Kidney (tissue), 14 donors: ENCODE measurements around the gene TAX1BP1. TPM values are rescaled to one million over a fixed set of nuclear protein-coding genes. Genes with fewer than 3 reads are reported as not detected.
A peak's percentile ranks its signal among the peaks of the same experiment; 100 is the strongest.

Experiments used
- DNase-seq, 5 donors: peaks; one replicate each; pipeline ENCODE4 v3.0.0-alpha.2; 2013 to 2020
- FAIRE-seq: peaks from 2 replicates; lab custom pipeline; 2012; peaks lifted over from hg19 to GRCh38; lab: Jason Lieb, UNC
- H3K27ac ChIP-seq, 2 donors: one replicate each; pipeline ENCODE4 v1.7.0; 2013; ENCODE audit warnings: low read depth in 2 of 2, low read length in 2 of 2, inconsistent platforms in 1 of 2
- H3K27me3 ChIP-seq: one replicate; pipeline ENCODE4 v1.7.1; 2013; ENCODE audit warnings: low read length, inconsistent platforms; ENCODE audit not compliant: control insufficient read depth, insufficient read depth
- H3K36me3 ChIP-seq, 3 donors: one replicate each; pipeline versions ENCODE4 v1.7.0 to v1.7.1; 2013; ENCODE audit warnings: low read length in 3 of 3, control low read depth in 1 of 3, inconsistent platforms in 1 of 3; ENCODE audit not compliant: insufficient read depth in 3 of 3, control insufficient read depth in 2 of 3
- H3K4me1 ChIP-seq, 3 donors: one replicate each; pipeline versions ENCODE4 v1.7.0 to v1.7.1; 2013; ENCODE audit warnings: low read length in 3 of 3, inconsistent platforms in 1 of 3, low read depth in 1 of 3; ENCODE audit not compliant: control insufficient read depth in 2 of 3, insufficient read depth in 2 of 3
- H3K4me3 ChIP-seq, 3 donors: one replicate each; pipeline versions ENCODE4 v1.7.0 to v1.8.1; 2013; ENCODE audit warnings: low read length in 3 of 3, control low read depth in 1 of 3, inconsistent platforms in 1 of 3
- H3K9ac ChIP-seq, 3 donors: one replicate each; pipeline versions ENCODE4 v1.7.0 to v1.7.1; 2013; ENCODE audit warnings: low read length in 3 of 3, control low read depth in 1 of 3, inconsistent platforms in 1 of 3
- H3K9me3 ChIP-seq, 3 donors: one replicate each; pipeline versions ENCODE4 v1.7.0 to v1.7.1; 2013; ENCODE audit warnings: low read length in 3 of 3, control low read depth in 1 of 3, inconsistent platforms in 1 of 3; ENCODE audit not compliant: control insufficient read depth in 2 of 3, insufficient read depth in 1 of 3
- CTCF ChIP-seq: IDR thresholded peaks from 3 replicates; pipeline ENCODE4 v1.5.1; 2012; ENCODE audit warnings: mild to moderate bottlenecking, moderate library complexity, borderline replicate concordance; ENCODE audit not compliant: insufficient read depth; ENCODE audit errors: extremely low read depth
- intact Hi-C: fragments of 100-400 bp; cut with DNase I; formaldehyde crosslinking; loops from one replicate; pipeline ENCODE4 v1.11.1; 2022
- polyA plus RNA-seq: library from polyadenylated mRNA; stranded (reverse); fragments of 350-450 nt; fragmentation: Illumina TruSeq; extraction: RNeasy Lipid Tissue Mini Kit (QIAGEN cat#74804); gene quantifications from one replicate; pipeline ENCODE4 v1.2.3, GENCODE V29; 2014; ENCODE audit warnings: low read depth, low replicate concordance; ENCODE audit not compliant: insufficient read depth
- total RNA-seq: library from RNA; stranded (reverse); fragmentation: NEBNext Ultra II Directional; extraction: Animal tissue kit (Norgen Biotek cat#: 25700); gene quantifications from one replicate; pipeline ENCODE4 v1.2.1, GENCODE V29; 2021
- donor health status: control.
- donor health status: control.
- donor health status: control.
- donor health status: control.
- donor health status: control.
- donor health status: DM: yes; HTN: yes; CAD: no.
- donor health status: Normal renal cell carcinoma (clear cell type).

Gene TAX1BP1
- total and polyA plus RNA-seq, 2 donors from 2014 or later, result 88.4 to 113 TPM

- Histone ChIP-seq H3K36me3 (peaks cover 0 to 3% (median 2%) of the 10 kb centered on the region in 3 donors), H3K9me3 (no peaks in the 10 kb centered on the region), H3K27ac (no peak overlapping the region), H3K9ac (no peak overlapping the region), H3K27me3 (no peaks in the 10 kb centered on the region), H3K4me1 (peaks cover 0 to 8% (median 5%) of the 10 kb centered on the region in 3 donors), H3K4me3 (no peak overlapping the region)
- intact Hi-C loops, result no loop called here
- TF ChIP-seq CTCF, result no peak
- DNase-seq, result peak in 2 of 5 donors; percentile 19 to 26
- FAIRE-seq, result no peak
Observed at GRCh38 chr7:27835376-27835775, 95.4 kb downstream of the TAX1BP1 start.

- peaks cover 0 to 3% (median 2%) of the 10 kb centered on the region in 3 donors for H3K36me3 ChIP-seq
- no peak overlapping the region for H3K9ac ChIP-seq
- H3K4me3 ChIP-seq, result no peak overlapping the region
- no peak for DNase-seq
- intact Hi-C loops, result no loop called here
- no peaks in the 10 kb centered on the region for H3K27me3 ChIP-seq
- H3K4me1 ChIP-seq, result peaks cover 0 to 8% (median 5%) of the 10 kb centered on the region in 3 donors
- H3K9me3 ChIP-seq, result no peaks in the 10 kb centered on the region
- FAIRE-seq, result no peak
- no peak for TF ChIP-seq CTCF
- H3K27ac ChIP-seq, result no peak overlapping the region
Observed at GRCh38 chr7:27836536-27836935, 96.6 kb downstream of the TAX1BP1 start.

- H3K4me1 ChIP-seq, result peaks cover 0 to 11% (median 5%) of the 10 kb centered on the region in 3 donors
- TF ChIP-seq CTCF, result no peak
- H3K9me3 ChIP-seq, result no peaks in the 10 kb centered on the region
- H3K4me3 ChIP-seq, result no peak overlapping the region
- FAIRE-seq (no peak), DNase-seq (no peak)
- no peak overlapping the region for H3K9ac ChIP-seq
- no peaks in the 10 kb centered on the region for H3K27me3 ChIP-seq
- no peaks in the 10 kb centered on the region for H3K36me3 ChIP-seq
- H3K27ac ChIP-seq, result no peak overlapping the region
- intact Hi-C loops, result no loop called here
Observed at GRCh38 chr7:27839099-27839498, 99.1 kb downstream of the TAX1BP1 start.

DNA sequence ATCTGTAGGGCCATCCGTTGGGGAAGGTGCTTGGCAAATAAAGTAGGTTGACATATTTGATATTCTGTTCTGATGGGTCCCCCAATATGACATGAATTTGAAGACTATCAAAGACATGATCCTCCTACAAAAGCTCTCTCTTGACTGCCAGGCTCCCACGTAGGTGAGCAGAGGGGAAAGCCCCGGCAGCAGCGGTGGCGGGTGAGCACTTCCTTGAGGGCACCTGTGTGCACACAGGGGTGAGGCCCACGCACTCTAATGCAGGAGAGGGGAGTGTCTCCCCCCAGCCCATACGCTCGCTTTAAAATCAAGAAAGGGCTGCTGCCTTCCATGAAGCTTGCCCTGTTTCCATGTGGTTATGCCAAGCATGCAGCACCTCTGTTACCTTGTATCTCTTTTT is 100.4 kb downstream of the TAX1BP1 start:
- no peak for FAIRE-seq
- no peak for DNase-seq
- no peaks in the 10 kb centered on the region for H3K27me3 ChIP-seq
- H3K9me3 ChIP-seq, result no peaks in the 10 kb centered on the region
- no peak overlapping the region for H3K4me3 ChIP-seq
- H3K9ac ChIP-seq, result no peak overlapping the region
- H3K36me3 ChIP-seq, result no peaks in the 10 kb centered on the region
- intact Hi-C loops, result no loop called here
- no peak overlapping the region for H3K27ac ChIP-seq
- no peak for TF ChIP-seq CTCF
- peaks cover 0 to 6% (median 5%) of the 10 kb centered on the region in 3 donors for H3K4me1 ChIP-seq
